Mesothelial cell of epicardium (in vitro differentiated cells): ENCODE data around the gene BTAF1. TPM values are rescaled to one million over a fixed set of nuclear protein-coding genes. Genes with fewer than 3 reads are reported as not detected.

Source experiments
- DNase-seq, 2 experiments: peaks; one replicate each; pipeline ENCODE4 v3.0.0; 2021; ENCODE audit warnings: low spot score in 2 of 2; ENCODE audit not compliant: unreplicated experiment in 2 of 2
- H3K27ac Mint-ChIP-seq: 2 replicates; pipeline ENCODE4 v1.8.0; 2021; ENCODE audit warnings: mixed read lengths
- H3K27me3 Mint-ChIP-seq: 2 replicates; pipeline ENCODE4 v1.8.0; 2021; ENCODE audit warnings: low read depth, mixed read lengths
- H3K36me3 Mint-ChIP-seq: 2 replicates; pipeline ENCODE4 v1.8.0; 2021; ENCODE audit warnings: mixed read lengths
- H3K4me1 Mint-ChIP-seq: 2 replicates; pipeline ENCODE4 v1.8.0; 2021; ENCODE audit warnings: mixed read lengths
- H3K4me3 Mint-ChIP-seq: 2 replicates; pipeline ENCODE4 v1.8.0; 2021; ENCODE audit warnings: mild to moderate bottlenecking, moderate library complexity, mixed read lengths
- H3K9me3 Mint-ChIP-seq: 2 replicates; pipeline ENCODE4 v1.8.0; 2021; ENCODE audit warnings: mixed read lengths
- CTCF ChIP-seq: fragments of 200-600 bp; sonication (generic); IDR thresholded peaks from one replicate; pipeline ENCODE4 v1.5.0; 2021; ENCODE audit warnings: antibody characterized with exemption; ENCODE audit not compliant: unreplicated experiment
- total RNA-seq: library from RNA; stranded (reverse); gene quantifications from 3 replicates; pipeline ENCODE4 v1.2.1, GENCODE V29; 2021

BTAF1 gene
- total RNA-seq, 1 donor from 2014 or later: 54.2 TPM

- Mint-ChIP-seq H3K36me3 (no peaks in the 10 kb centered on the region), H3K27me3 (no peaks in the 10 kb centered on the region), H3K4me3 (no peak overlapping the region), H3K9me3 (no peaks in the 10 kb centered on the region), H3K27ac (no peak overlapping the region), H3K4me1 (no peaks in the 10 kb centered on the region)
- DNase-seq: no peak
- no peak for TF ChIP-seq CTCF
These were observed 138.7 kb downstream of the BTAF1 start for GRCh38 chr10:92062273-92062672.

- no peak for TF ChIP-seq CTCF
- no peak for DNase-seq
- H3K27ac Mint-ChIP-seq: no peak overlapping the region
- H3K9me3 Mint-ChIP-seq: no peaks in the 10 kb centered on the region
- no peaks in the 10 kb centered on the region for H3K27me3 Mint-ChIP-seq
- H3K36me3 Mint-ChIP-seq: no peaks in the 10 kb centered on the region
- H3K4me3 Mint-ChIP-seq: no peak overlapping the region
- H3K4me1 Mint-ChIP-seq: no peaks in the 10 kb centered on the region
These were observed 140.9 kb downstream of the BTAF1 start for GRCh38 chr10:92064506-92064905.

GRCh38 chr10:92066386-92066785, 142.8 kb downstream of the BTAF1 start:
- H3K9me3 Mint-ChIP-seq: no peaks in the 10 kb centered on the region
- H3K4me3 Mint-ChIP-seq: no peak overlapping the region
- no peak overlapping the region for H3K27ac Mint-ChIP-seq
- H3K27me3 Mint-ChIP-seq: no peaks in the 10 kb centered on the region
- no peaks in the 10 kb centered on the region for H3K36me3 Mint-ChIP-seq
- no peak for TF ChIP-seq CTCF
- DNase-seq: no peak
- H3K4me1 Mint-ChIP-seq: no peaks in the 10 kb centered on the region

- H3K9me3 Mint-ChIP-seq: no peaks in the 10 kb centered on the region
- H3K4me1 Mint-ChIP-seq: no peaks in the 10 kb centered on the region
- no peak for DNase-seq
- no peaks in the 10 kb centered on the region for H3K36me3 Mint-ChIP-seq
- no peak overlapping the region for H3K4me3 Mint-ChIP-seq
- H3K27me3 Mint-ChIP-seq: no peaks in the 10 kb centered on the region
- H3K27ac Mint-ChIP-seq: no peak overlapping the region
- TF ChIP-seq CTCF: no peak
These were observed 145.3 kb downstream of the BTAF1 start for GRCh38 chr10:92068900-92069299.

- H3K36me3 Mint-ChIP-seq: no peaks in the 10 kb centered on the region
- H3K4me1 Mint-ChIP-seq: no peaks in the 10 kb centered on the region
- no peaks in the 10 kb centered on the region for H3K27me3 Mint-ChIP-seq
- no peak for TF ChIP-seq CTCF
- no peak for DNase-seq
- H3K9me3 Mint-ChIP-seq: no peaks in the 10 kb centered on the region
- H3K4me3 Mint-ChIP-seq: no peak overlapping the region
- no peak overlapping the region for H3K27ac Mint-ChIP-seq
These were observed 150.7 kb downstream of the BTAF1 start for GRCh38 chr10:92074126-92074887.
